HCT116 (cell line): ENCODE data around the gene ZNF837. TPM values are rescaled to one million over a fixed set of nuclear protein-coding genes. Genes with fewer than 3 reads are reported as not detected.

ENCODE experiments used
- ATAC-seq: fragments of 200-7000 bp; cut with Tn5 transposase; 2 replicates; pipeline ENCODE4 v1.9.1; 2020; ENCODE audit warnings: mild to moderate bottlenecking, moderate library complexity
- BruUV-seq: library from RNA; stranded (reverse); fragments of 400-500 nt; replicated peaks from 2 replicates; lab custom pipeline; 2021; lab: Mats Ljungman, UMichigan
- CTCF ChIA-PET: fragments of 300-600 bp; sonication (Branson Sonifier 250); formaldehyde crosslinking; loops from one replicate; lab custom pipeline; 2021; ENCODE audit warnings: antibody characterized with exemption; lab: Charles Lee
- POLR2A ChIA-PET: fragments of 300-600, 350-600 bp; sonication (Branson Sonifier 250); formaldehyde crosslinking; loops from one replicate; lab custom pipeline; 2021; ENCODE audit warnings: antibody characterized with exemption; lab: Charles Lee
- RAD21 ChIA-PET, 2 experiments: fragments of 300-600 bp; sonication (Branson Sonifier 250); formaldehyde crosslinking; loops; one replicate each; lab custom pipeline; 2023; ENCODE audit warnings: low total read pairs in 2 of 2; ENCODE audit not compliant: uncharacterized antibody in 2 of 2, unreplicated experiment in 2 of 2, low non-redundant PET in 1 of 2; lab: Charles Lee
- DNase-seq: peaks from one replicate; pipeline ENCODE4 v3.0.0-alpha.2; 2010; ENCODE audit warnings: low read depth, low spot score
- H2AFZ ChIP-seq: fragments of 200-600 bp; shearing (Covaris generic), sonication (generic); 2 replicates; pipeline ENCODE4 v1.6.1; 2017; ENCODE audit warnings: low read depth, mixed run types, mixed read lengths, antibody characterized with exemption, low read length; ENCODE audit not compliant: poor library complexity, severe bottlenecking
- H3K27ac ChIP-seq: 2 replicates; pipeline ENCODE4 v1.5.1; 2012; ENCODE audit warnings: low read depth, low read length
- H3K27me3 ChIP-seq: fragments of 200-600 bp; sonication (generic); 2 replicates; pipeline ENCODE4 v1.6.1; 2016; ENCODE audit warnings: mixed run types, low read length, mixed read lengths; ENCODE audit not compliant: insufficient read depth
- H3K36me3 ChIP-seq, 2 experiments: fragments of 200-500 bp in 1 of 2; fragments of 200-600 bp in 1 of 2; sonication (Bioruptor generic) in 1 of 2; sonication (generic) in 1 of 2; 2 replicates each; pipeline versions ENCODE4 v1.5.1 to v1.6.1; 2014 to 2016; ENCODE audit warnings: low read length in 2 of 2, inconsistent platforms in 1 of 2, mixed read lengths in 1 of 2, mixed run types in 1 of 2; ENCODE audit not compliant: insufficient read depth in 2 of 2, control insufficient read depth in 1 of 2
- H3K4me1 ChIP-seq, 2 experiments: fragments of 200-600 bp in 1 of 2; sonication (generic) in 1 of 2; 2 replicates each; pipeline versions ENCODE4 v1.5.1 to v1.6.1; 2012 to 2017; ENCODE audit warnings: low read length in 2 of 2, inconsistent platforms in 1 of 2, mild to moderate bottlenecking in 1 of 2, mixed read lengths in 1 of 2, mixed run types in 1 of 2, moderate library complexity in 1 of 2; ENCODE audit not compliant: insufficient read depth in 2 of 2, control insufficient read depth in 1 of 2
- H3K4me2 ChIP-seq: fragments of 200-600 bp; sonication (generic); 2 replicates; pipeline ENCODE4 v1.6.1; 2017; ENCODE audit warnings: mixed run types, low read length, mixed read lengths
- H3K4me3 ChIP-seq, 2 experiments: fragments of 200-600 bp in 1 of 2; sonication (generic) in 1 of 2; replicated peaks in 1 of 2; 2 replicates each; pipeline ENCODE4 v1.5.1; 2011 to 2016; ENCODE audit warnings: low read length in 2 of 2, control low read depth in 1 of 2, low read depth in 1 of 2, mild to moderate bottlenecking in 1 of 2, mixed read lengths in 1 of 2, mixed run types in 1 of 2
- H3K79me2 ChIP-seq: fragments of 200-600 bp; sonication (generic); 2 replicates; pipeline ENCODE4 v1.6.1; 2017; ENCODE audit warnings: mild to moderate bottlenecking, mixed run types, low read length, moderate library complexity, mixed read lengths; ENCODE audit not compliant: insufficient read depth
- H3K9ac ChIP-seq: fragments of 200-600 bp; sonication (generic); 2 replicates; pipeline ENCODE4 v1.6.1; 2016; ENCODE audit warnings: low read length, mixed read lengths
- H3K9me2 ChIP-seq: fragments of 200-600 bp; sonication (generic), shearing (Covaris generic); 2 replicates; pipeline ENCODE4 v1.6.1; 2017; ENCODE audit warnings: mixed run types, mild to moderate bottlenecking, moderate library complexity; ENCODE audit not compliant: insufficient read depth
- H3K9me3 ChIP-seq, 2 experiments: fragments of 200-500 bp in 1 of 2; fragments of 200-600 bp in 1 of 2; sonication (Bioruptor generic) in 1 of 2; sonication (generic) in 1 of 2; 2 replicates each; pipeline ENCODE4 v1.6.1; 2014 to 2017; ENCODE audit warnings: low read length in 2 of 2, mixed read lengths in 2 of 2, inconsistent platforms in 1 of 2, low read depth in 1 of 2, mild to moderate bottlenecking in 1 of 2, mixed run types in 1 of 2, moderate library complexity in 1 of 2; ENCODE audit not compliant: control insufficient read depth in 1 of 2, insufficient read depth in 1 of 2
- H4K20me1 ChIP-seq: fragments of 200-600 bp; sonication (generic), shearing (Covaris generic); 2 replicates; pipeline ENCODE4 v1.6.1; 2017; ENCODE audit warnings: mixed run types, mild to moderate bottlenecking, moderate library complexity; ENCODE audit not compliant: insufficient read depth
- CEBPB ChIP-seq: IDR thresholded peaks from 2 replicates; pipeline ENCODE4 v1.6.1; 2012; ENCODE audit warnings: low read depth
- ELF1 ChIP-seq: IDR thresholded peaks from 2 replicates; pipeline ENCODE4 v1.6.1; 2012; ENCODE audit warnings: low read depth, borderline replicate concordance
- EZH2phosphoT487 ChIP-seq: fragments of 200-600 bp; IDR thresholded peaks from 2 replicates; pipeline ENCODE4 v1.6.1; 2018; ENCODE audit warnings: antibody characterized with exemption, borderline replicate concordance
- FOSL1 ChIP-seq: IDR thresholded peaks from 2 replicates; pipeline ENCODE4 v1.6.1; 2012; ENCODE audit warnings: low read depth
- JUND ChIP-seq: IDR thresholded peaks from 2 replicates; pipeline ENCODE4 v1.6.1; 2012
- POLR2A ChIP-seq: IDR thresholded peaks from 2 replicates; pipeline ENCODE4 v1.7.0; 2011; ENCODE audit warnings: borderline replicate concordance; ENCODE audit not compliant: insufficient read depth, insufficient read length; ENCODE audit errors: extremely low read depth
- POLR2AphosphoS5 ChIP-seq: IDR thresholded peaks from 2 replicates; pipeline ENCODE4 v1.6.1; 2011; ENCODE audit warnings: mild to moderate bottlenecking, low read depth, low read length, moderate library complexity
- SP1 ChIP-seq: IDR thresholded peaks from 2 replicates; pipeline ENCODE4 v1.6.1; 2012; ENCODE audit warnings: low read depth
- SRF ChIP-seq: IDR thresholded peaks from 2 replicates; pipeline ENCODE4 v1.6.1; 2012; ENCODE audit warnings: low read depth
- ZNF274 ChIP-seq: fragments of 200-500 bp; sonication (Bioruptor generic); IDR thresholded peaks from 2 replicates; pipeline ENCODE4 v1.6.1; 2014; ENCODE audit warnings: mild to moderate bottlenecking, low read depth, low read length, inconsistent platforms
- intact Hi-C: fragments of 100-400 bp; cut with micrococcal nuclease; formaldehyde crosslinking; loops from 2 replicates; pipeline ENCODE4 v1.10.0; 2022
- total RNA-seq: library from RNA; stranded (reverse); gene quantifications from one replicate; pipeline ENCODE4 v1.2.1, GENCODE V29; 2021; ENCODE audit not compliant: unreplicated experiment
- TF ChIP-seq, protein P1 (sequence below): IDR thresholded peaks from 2 replicates; pipeline ENCODE4 v1.6.1; 2012
- TF ChIP-seq, protein P2 (sequence below), 3 experiments: fragments of 200-600 bp in 1 of 3; sonication (generic) in 1 of 3; IDR thresholded peaks in 2 of 3; conservative IDR thresholded peaks in 1 of 3; 2 replicates each; pipeline ENCODE4 v1.5.1; 2012 to 2017; ENCODE audit warnings: low read depth in 2 of 3, low read length in 2 of 3, antibody characterized with exemption in 1 of 3, borderline replicate concordance in 1 of 3, control low read depth in 1 of 3, mild to moderate bottlenecking in 1 of 3, mixed read lengths in 1 of 3, mixed run types in 1 of 3, moderate library complexity in 1 of 3; ENCODE audit not compliant: insufficient read depth in 1 of 3
- TF ChIP-seq, protein P3 (sequence below): IDR thresholded peaks from 2 replicates; pipeline ENCODE4 v1.6.1; 2011; ENCODE audit warnings: mild to moderate bottlenecking, low read length, moderate library complexity; ENCODE audit not compliant: insufficient replicate concordance; ENCODE audit errors: extremely low read depth

ZNF837 gene
- total RNA-seq, 1 experiment from 2014 or later: 3.2 TPM

DNA sequence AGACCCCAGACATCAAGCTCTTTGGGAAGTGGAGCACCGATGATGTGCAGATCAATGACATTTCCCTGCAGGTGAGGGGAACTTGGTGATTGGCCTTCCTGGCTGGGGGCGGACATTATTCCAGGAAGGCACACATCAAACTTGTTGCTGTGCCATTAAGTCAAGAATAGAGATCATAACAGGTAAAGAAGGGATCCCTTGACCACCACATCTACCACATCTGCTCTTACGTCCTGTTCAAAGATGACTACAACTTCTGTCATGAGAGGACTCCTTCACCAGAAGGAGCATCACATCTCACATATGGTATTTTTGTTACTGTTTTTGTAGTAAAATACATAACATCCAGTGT is 7.3 kb upstream of the ZNF837 start:
- Histone ChIP-seq H3K27ac (peak overlapping the region; percentile 97), H3K4me2 (peak overlapping the region; percentile 94), H2AFZ (no peak overlapping the region), H3K4me1 (peaks cover 21 to 59% of the 10 kb centered on the region in 2 experiments), H3K9me2 (no peaks in the 10 kb centered on the region), H3K36me3 (peaks cover 26 to 53% of the 10 kb centered on the region in 2 experiments; a peak in 3 of 4 replicates), H3K9ac (peak overlapping the region; percentile 100), H4K20me1 (peaks cover 36% of the 10 kb centered on the region; the same call in 1 of the 2 replicates), H3K27me3 (no peaks in the 10 kb centered on the region), H3K79me2 (peaks cover 73% of the 10 kb centered on the region), H3K9me3 (no peaks in the 10 kb centered on the region), H3K4me3 (peak overlapping the region; percentile 62 to 96)
- no peak for TF ChIP-seq POLR2A
- no peak for TF ChIP-seq JUND
- TF ChIP-seq FOSL1: no peak
- TF ChIP-seq CEBPB: no peak
- TF ChIP-seq EZH2phosphoT487: no peak
- TF ChIP-seq POLR2AphosphoS5: no peak
- no peak for TF ChIP-seq ELF1
- TF ChIP-seq SRF: no peak
- TF ChIP-seq, protein P1, sequence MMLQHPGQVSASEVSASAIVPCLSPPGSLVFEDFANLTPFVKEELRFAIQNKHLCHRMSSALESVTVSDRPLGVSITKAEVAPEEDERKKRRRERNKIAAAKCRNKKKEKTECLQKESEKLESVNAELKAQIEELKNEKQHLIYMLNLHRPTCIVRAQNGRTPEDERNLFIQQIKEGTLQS: no peak
- DNase-seq: no peak
- ChIA-PET CTCF (no interaction called here), RAD21 (no interaction called here), POLR2A (interaction anchor here (0.7 kb wide), 1 partner anchor 26 kb away, joined by 3 read pairs; the partner anchor contains the start of gene ZNF497)
- intact Hi-C loops: no loop called here
- BruUV-seq: no TSS peak
- ATAC-seq: no peak

- Histone ChIP-seq H3K4me1 (peaks cover 19 to 53% of the 10 kb centered on the region in 2 experiments), H3K9me3 (no peaks in the 10 kb centered on the region), H3K79me2 (peaks cover 67% of the 10 kb centered on the region), H3K4me2 (peak overlapping the region; percentile 94), H3K27ac (peak overlapping the region; percentile 97), H3K4me3 (peak overlapping the region; percentile 62 to 96), H3K9ac (peak overlapping the region; percentile 100), H3K9me2 (no peaks in the 10 kb centered on the region), H4K20me1 (peaks cover 30% of the 10 kb centered on the region; the same call in 1 of the 2 replicates), H2AFZ (no peak overlapping the region), H3K27me3 (no peaks in the 10 kb centered on the region), H3K36me3 (peaks cover 21 to 47% of the 10 kb centered on the region in 2 experiments; a peak in 3 of 4 replicates)
- BruUV-seq: TSS peak; percentile 61
- ChIA-PET POLR2A (interaction anchor here (0.7 kb wide), 1 partner anchor 25 kb away, joined by 3 read pairs; the partner anchor contains the start of gene ZNF497), CTCF (interaction anchor here (0.6 kb wide), 1 partner anchor 160 kb away, joined by 3 read pairs; no protein-coding TSS in a partner anchor), RAD21 (no interaction called here)
- ATAC-seq: no peak
- intact Hi-C loops: no loop called here
- DNase-seq: no peak
- TF ChIP-seq, protein P2, sequence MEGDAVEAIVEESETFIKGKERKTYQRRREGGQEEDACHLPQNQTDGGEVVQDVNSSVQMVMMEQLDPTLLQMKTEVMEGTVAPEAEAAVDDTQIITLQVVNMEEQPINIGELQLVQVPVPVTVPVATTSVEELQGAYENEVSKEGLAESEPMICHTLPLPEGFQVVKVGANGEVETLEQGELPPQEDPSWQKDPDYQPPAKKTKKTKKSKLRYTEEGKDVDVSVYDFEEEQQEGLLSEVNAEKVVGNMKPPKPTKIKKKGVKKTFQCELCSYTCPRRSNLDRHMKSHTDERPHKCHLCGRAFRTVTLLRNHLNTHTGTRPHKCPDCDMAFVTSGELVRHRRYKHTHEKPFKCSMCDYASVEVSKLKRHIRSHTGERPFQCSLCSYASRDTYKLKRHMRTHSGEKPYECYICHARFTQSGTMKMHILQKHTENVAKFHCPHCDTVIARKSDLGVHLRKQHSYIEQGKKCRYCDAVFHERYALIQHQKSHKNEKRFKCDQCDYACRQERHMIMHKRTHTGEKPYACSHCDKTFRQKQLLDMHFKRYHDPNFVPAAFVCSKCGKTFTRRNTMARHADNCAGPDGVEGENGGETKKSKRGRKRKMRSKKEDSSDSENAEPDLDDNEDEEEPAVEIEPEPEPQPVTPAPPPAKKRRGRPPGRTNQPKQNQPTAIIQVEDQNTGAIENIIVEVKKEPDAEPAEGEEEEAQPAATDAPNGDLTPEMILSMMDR (IDR thresholded peaks at IDR 0.05 in 2 of 3, conservative IDR thresholded peaks at IDR 0.05 in 1 of 3; ENCODE audit: borderline replicate concordance in 1 of 3, insufficient read depth in 1 of 3, low read depth in 2 of 3, low read length in 2 of 3): no peak
- TF ChIP-seq, protein P3, sequence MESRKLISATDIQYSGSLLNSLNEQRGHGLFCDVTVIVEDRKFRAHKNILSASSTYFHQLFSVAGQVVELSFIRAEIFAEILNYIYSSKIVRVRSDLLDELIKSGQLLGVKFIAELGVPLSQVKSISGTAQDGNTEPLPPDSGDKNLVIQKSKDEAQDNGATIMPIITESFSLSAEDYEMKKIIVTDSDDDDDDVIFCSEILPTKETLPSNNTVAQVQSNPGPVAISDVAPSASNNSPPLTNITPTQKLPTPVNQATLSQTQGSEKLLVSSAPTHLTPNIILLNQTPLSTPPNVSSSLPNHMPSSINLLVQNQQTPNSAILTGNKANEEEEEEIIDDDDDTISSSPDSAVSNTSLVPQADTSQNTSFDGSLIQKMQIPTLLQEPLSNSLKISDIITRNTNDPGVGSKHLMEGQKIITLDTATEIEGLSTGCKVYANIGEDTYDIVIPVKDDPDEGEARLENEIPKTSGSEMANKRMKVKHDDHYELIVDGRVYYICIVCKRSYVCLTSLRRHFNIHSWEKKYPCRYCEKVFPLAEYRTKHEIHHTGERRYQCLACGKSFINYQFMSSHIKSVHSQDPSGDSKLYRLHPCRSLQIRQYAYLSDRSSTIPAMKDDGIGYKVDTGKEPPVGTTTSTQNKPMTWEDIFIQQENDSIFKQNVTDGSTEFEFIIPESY: no peak
- no peak for TF ChIP-seq POLR2A
- TF ChIP-seq SRF: no peak
- TF ChIP-seq FOSL1: no peak
- no peak for TF ChIP-seq SP1
- TF ChIP-seq CEBPB: no peak
- no peak for TF ChIP-seq ZNF274
- no peak for TF ChIP-seq JUND
- no peak for TF ChIP-seq EZH2phosphoT487
Measured at GRCh38 chr19:58387338-58388174, 6.7 kb upstream of the ZNF837 start.
